ENCODE measurements around the gene CAPN14. TPM values are rescaled to one million over a fixed set of nuclear protein-coding genes. Genes with fewer than 3 reads are reported as not detected.

The CAPN14 gene
- total and polyA plus RNA-seq, 2 experiments from 2014 or later = 0.06 to 0.33 TPM

GRCh38 chr2:31191931-31192330 lies 25.4 kb downstream of the CAPN14 start:
- Histone ChIP-seq H3K27me3 (peaks cover under 1% of the 10 kb centered on the region), H3K4me1 (ENCODE audit: insufficient read depth) (no peaks in the 10 kb centered on the region), H3K9me3 (ENCODE audit: low read depth) (no peaks in the 10 kb centered on the region), H3K9me2 (replicated peaks; ENCODE audit: insufficient read depth) (no peaks in the 10 kb centered on the region), H2AFZ (no peak overlapping the region), H3K4me3 (no peak overlapping the region), H4K20me1 (ENCODE audit: insufficient read depth, poor library complexity, severe bottlenecking) (no peaks in the 10 kb centered on the region), H3K36me3 (replicated peaks; ENCODE audit: insufficient read depth, low read depth) (no peaks in the 10 kb centered on the region), H3K27ac (no peak overlapping the region), H3K4me2 (no peak overlapping the region), H3K79me2 (no peaks in the 10 kb centered on the region)
- no peak for DNase-seq (ENCODE audit: low spot score)
- TF ChIP-seq EZH2 (IDR thresholded peaks at IDR 0.05; ENCODE audit: borderline replicate concordance) = no peak
- TF ChIP-seq EZH2phosphoT487 (IDR thresholded peaks at IDR 0.05; ENCODE audit: low read depth, severe bottlenecking, unreplicated experiment) = no peak
- TF ChIP-seq CTCF (IDR thresholded peaks at IDR 0.05; ENCODE audit: poor library complexity) = no peak
- WGBS (ENCODE audit: low lambda C conversion rate, missing lambda C conversion rate) = 94% methylated on average over 11 of the region's 11 CpGs

GRCh38 chr2:31190188-31190587 lies 27.1 kb downstream of the CAPN14 start:
- Histone ChIP-seq H3K27ac (no peak overlapping the region), H4K20me1 (ENCODE audit: insufficient read depth, poor library complexity, severe bottlenecking) (no peaks in the 10 kb centered on the region), H2AFZ (no peak overlapping the region), H3K4me1 (ENCODE audit: insufficient read depth) (no peaks in the 10 kb centered on the region), H3K4me3 (no peak overlapping the region), H3K36me3 (replicated peaks; ENCODE audit: insufficient read depth, low read depth) (no peaks in the 10 kb centered on the region), H3K4me2 (no peak overlapping the region), H3K27me3 (peaks cover 10% of the 10 kb centered on the region), H3K9me2 (replicated peaks; ENCODE audit: insufficient read depth) (no peaks in the 10 kb centered on the region), H3K9me3 (ENCODE audit: low read depth) (no peaks in the 10 kb centered on the region), H3K79me2 (no peaks in the 10 kb centered on the region)
- TF ChIP-seq CTCF (IDR thresholded peaks at IDR 0.05; ENCODE audit: poor library complexity) = no peak
- no peak for DNase-seq (ENCODE audit: low spot score)
- WGBS (ENCODE audit: low lambda C conversion rate, missing lambda C conversion rate) = 63% methylated on average over 1 of the region's 1 CpG

DNA sequence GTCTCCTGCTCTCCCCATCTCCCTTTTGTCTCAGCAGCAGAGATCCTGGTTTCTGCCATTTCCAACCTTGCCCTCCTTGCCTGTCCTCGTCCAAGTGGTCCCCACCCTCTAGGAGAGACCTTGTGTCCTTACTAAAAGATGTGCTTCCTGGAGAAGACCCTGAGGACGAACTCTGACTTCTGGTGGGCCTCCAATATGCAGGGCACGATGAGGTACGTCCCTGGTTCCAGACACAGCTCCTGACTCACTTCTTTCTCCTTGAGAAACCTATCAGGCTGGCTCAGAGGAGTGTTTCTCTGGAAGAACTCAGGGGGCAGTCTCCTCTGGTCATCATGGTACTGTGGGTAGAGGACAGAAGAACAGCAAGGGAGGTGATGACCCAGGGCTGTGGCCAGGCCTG lies 28.2 kb downstream of the CAPN14 start:
- TF ChIP-seq CTCF (IDR thresholded peaks at IDR 0.05; ENCODE audit: poor library complexity) = no peak
- no peak for TF ChIP-seq EZH2 (IDR thresholded peaks at IDR 0.05; ENCODE audit: borderline replicate concordance)
- no peak for TF ChIP-seq EZH2phosphoT487 (IDR thresholded peaks at IDR 0.05; ENCODE audit: low read depth, severe bottlenecking, unreplicated experiment)
- no peaks in the 10 kb centered on the region for H4K20me1 ChIP-seq (ENCODE audit: insufficient read depth, poor library complexity, severe bottlenecking)
- no peaks in the 10 kb centered on the region for H3K36me3 ChIP-seq (replicated peaks; ENCODE audit: insufficient read depth, low read depth)
- H3K4me3 ChIP-seq = no peak overlapping the region
- 93% methylated on average over 4 of the region's 4 CpGs for WGBS (ENCODE audit: low lambda C conversion rate, missing lambda C conversion rate)
- no peaks in the 10 kb centered on the region for H3K9me2 ChIP-seq (replicated peaks; ENCODE audit: insufficient read depth)
- peaks cover 10% of the 10 kb centered on the region for H3K27me3 ChIP-seq
- no peaks in the 10 kb centered on the region for H3K9me3 ChIP-seq (ENCODE audit: low read depth)
- no peak overlapping the region for H3K4me2 ChIP-seq
- H3K79me2 ChIP-seq = no peaks in the 10 kb centered on the region
- H2AFZ ChIP-seq = no peak overlapping the region
- DNase-seq (ENCODE audit: low spot score) = no peak
- H3K27ac ChIP-seq = no peak overlapping the region
- no peaks in the 10 kb centered on the region for H3K4me1 ChIP-seq (ENCODE audit: insufficient read depth)

GRCh38 chr2:31188131-31188530 lies 29.2 kb downstream of the CAPN14 start:
- no peak overlapping the region for H3K4me2 ChIP-seq
- H3K27ac ChIP-seq = no peak overlapping the region
- H3K36me3 ChIP-seq (replicated peaks; ENCODE audit: insufficient read depth, low read depth) = no peaks in the 10 kb centered on the region
- TF ChIP-seq EZH2phosphoT487 (IDR thresholded peaks at IDR 0.05; ENCODE audit: low read depth, severe bottlenecking, unreplicated experiment) = no peak
- no peak for TF ChIP-seq CTCF (IDR thresholded peaks at IDR 0.05; ENCODE audit: poor library complexity)
- no peak for TF ChIP-seq EZH2 (IDR thresholded peaks at IDR 0.05; ENCODE audit: borderline replicate concordance)
- WGBS (ENCODE audit: low lambda C conversion rate, missing lambda C conversion rate) = 64% methylated on average over 5 of the region's 5 CpGs
- H3K4me3 ChIP-seq = no peak overlapping the region
- H2AFZ ChIP-seq = no peak overlapping the region
- no peaks in the 10 kb centered on the region for H3K79me2 ChIP-seq
- no peaks in the 10 kb centered on the region for H3K9me2 ChIP-seq (replicated peaks; ENCODE audit: insufficient read depth)
- no peak for DNase-seq (ENCODE audit: low spot score)
- peaks cover 10% of the 10 kb centered on the region for H3K27me3 ChIP-seq
- H3K9me3 ChIP-seq (ENCODE audit: low read depth) = no peaks in the 10 kb centered on the region
- no peaks in the 10 kb centered on the region for H3K4me1 ChIP-seq (ENCODE audit: insufficient read depth)
- H4K20me1 ChIP-seq (ENCODE audit: insufficient read depth, poor library complexity, severe bottlenecking) = no peaks in the 10 kb centered on the region
